SK-N-SH treated with all-trans-retinoic acid at 6 μM for 48 hours (cell line): ENCODE results near the gene PAQR5.
"Not testable (repeated sequence)": the region's sequence is repeated elsewhere in the genome, so short reads cannot be mapped to it uniquely, and the experiment has no call there.

Source experiments
- ATAC-seq: fragments of 200-7000 bp; cut with Tn5 transposase; 3 replicates; pipeline ENCODE4 v1.9.1; 2020; ENCODE audit warnings: mild to moderate bottlenecking, moderate library complexity
- ARNTL ChIP-seq: fragments of 450-650 bp; formaldehyde crosslinking; IDR thresholded peaks from 2 replicates; pipeline ENCODE4 v1.5.0; 2020; ENCODE audit warnings: low read depth, mild to moderate bottlenecking, moderate library complexity, borderline replicate concordance
- BACH2 ChIP-seq: fragments of 250-450 bp; sonication (Bioruptor Pico); IDR thresholded peaks from 2 replicates; pipeline ENCODE4 v1.9.0; 2021; ENCODE audit warnings: mild to moderate bottlenecking, borderline replicate concordance
- CREB5 ChIP-seq: fragments of 250-450 bp; sonication (Bioruptor Pico); IDR thresholded peaks from 2 replicates; pipeline ENCODE4 v1.5.1; 2020; ENCODE audit warnings: low read depth, mild to moderate bottlenecking, moderate library complexity
- CSDC2 ChIP-seq: fragments of 250-450 bp; sonication (Bioruptor Pico); IDR thresholded peaks from 2 replicates; pipeline ENCODE4 v1.5.0; 2020; ENCODE audit warnings: mild to moderate bottlenecking, moderate library complexity
- CSRNP3 ChIP-seq: fragments of 250-450 bp; sonication (Bioruptor Pico); IDR thresholded peaks from 2 replicates; pipeline ENCODE4 v1.5.1; 2021; ENCODE audit warnings: mild to moderate bottlenecking, moderate library complexity
- ESRRG ChIP-seq: fragments of 250-450 bp; sonication (Bioruptor Pico); IDR thresholded peaks from 2 replicates; pipeline ENCODE4 v1.6.1; 2021; ENCODE audit warnings: mild to moderate bottlenecking
- GLIS3 ChIP-seq: fragments of 250-450 bp; sonication (Bioruptor Pico); IDR thresholded peaks from 2 replicates; pipeline ENCODE4 v1.5.0; 2020; ENCODE audit warnings: mild to moderate bottlenecking, moderate library complexity
- ISL1 ChIP-seq: fragments of 250-450 bp; sonication (Bioruptor Pico); IDR thresholded peaks from 2 replicates; pipeline ENCODE4 v2.1.2; 2022; ENCODE audit warnings: mild to moderate bottlenecking, moderate library complexity
- OSR1 ChIP-seq: fragments of 250-450 bp; sonication (Bioruptor Pico); IDR thresholded peaks from 2 replicates; pipeline ENCODE4 v1.8.0; 2022; ENCODE audit warnings: moderate library complexity, mild to moderate bottlenecking, inconsistent platforms
- PATZ1 ChIP-seq: fragments of 250-450 bp; sonication (Bioruptor Pico); IDR thresholded peaks from 2 replicates; pipeline ENCODE4 v1.8.0; 2020; ENCODE audit warnings: mild to moderate bottlenecking, moderate library complexity, borderline replicate concordance
- POU6F1 ChIP-seq: fragments of 250-450 bp; sonication (Bioruptor Pico); IDR thresholded peaks from 2 replicates; pipeline ENCODE4 v1.8.0; 2021; ENCODE audit warnings: low read depth, mild to moderate bottlenecking, moderate library complexity, borderline replicate concordance
- PPARA ChIP-seq: fragments of 250-450 bp; sonication (Bioruptor Pico); IDR thresholded peaks from 2 replicates; pipeline ENCODE4 v1.5.0; 2020; ENCODE audit warnings: mild to moderate bottlenecking, borderline replicate concordance
- RARB ChIP-seq: fragments of 250-450 bp; sonication (Bioruptor Pico); IDR thresholded peaks from 2 replicates; pipeline ENCODE4 v1.8.0; 2021; ENCODE audit warnings: mild to moderate bottlenecking, moderate library complexity
- SNAI2 ChIP-seq: fragments of 250-450 bp; sonication (Bioruptor Pico); IDR thresholded peaks from 2 replicates; pipeline ENCODE4 v1.5.0; 2020; ENCODE audit warnings: mild to moderate bottlenecking, moderate library complexity
- TCF4 ChIP-seq: fragments of 250-450 bp; sonication (Bioruptor Pico); IDR thresholded peaks from 2 replicates; pipeline ENCODE4 v1.8.0; 2021; ENCODE audit warnings: mild to moderate bottlenecking, moderate library complexity, borderline replicate concordance
- TOX ChIP-seq: fragments of 250-450 bp; sonication (Bioruptor Pico); IDR thresholded peaks from 2 replicates; pipeline ENCODE4 v1.8.0; 2021; ENCODE audit warnings: mild to moderate bottlenecking, moderate library complexity, borderline replicate concordance
- ZC3H10 ChIP-seq: fragments of 250-450 bp; sonication (Bioruptor Pico); IDR thresholded peaks from 2 replicates; pipeline ENCODE4 v1.5.1; 2021; ENCODE audit warnings: mild to moderate bottlenecking, moderate library complexity
- ZFP30 ChIP-seq: fragments of 450-650 bp; formaldehyde crosslinking; IDR thresholded peaks from 2 replicates; pipeline ENCODE4 v1.5.0; 2022; ENCODE audit warnings: mild to moderate bottlenecking, moderate library complexity
- ZNF565 ChIP-seq: fragments of 450-650 bp; formaldehyde crosslinking; conservative IDR thresholded peaks from 2 replicates; pipeline ENCODE4 v1.5.0; 2020; ENCODE audit warnings: low read depth, mild to moderate bottlenecking, moderate library complexity
- ZNF70 ChIP-seq: fragments of 450-650 bp; formaldehyde crosslinking; IDR thresholded peaks from 2 replicates; pipeline ENCODE4 v1.5.0; 2020; ENCODE audit warnings: mild to moderate bottlenecking, moderate library complexity
- ZNF8 ChIP-seq: fragments of 450-650 bp; formaldehyde crosslinking; IDR thresholded peaks from 2 replicates; pipeline ENCODE4 v1.5.0; 2020; ENCODE audit warnings: mild to moderate bottlenecking, moderate library complexity

The PAQR5 gene

GRCh38 chr15:69338535-69339213, 40.0 kb downstream of the PAQR5 start:
- TF ChIP-seq PATZ1 (CRISPR knock-in tag) (no peak), RARB (CRISPR knock-in tag) (no peak), TCF4 (no peak), POU6F1 (CRISPR knock-in tag) (no peak), ISL1 (no peak)
- TF ChIP-seq, all 23 proteins: peak for 0

GRCh38 chr15:69339214-69339543, 40.5 kb downstream of the PAQR5 start:
- not testable (repeated sequence) for ATAC-seq

More at GRCh38 chr15:69338535-69339213, 40.0 kb downstream of the PAQR5 start:
- ATAC-seq = no peak

GRCh38 chr15:69340243-69340900, 41.7 kb downstream of the PAQR5 start:
- TF ChIP-seq CSDC2 (no peak), POU6F1 (CRISPR knock-in tag) (no peak), SNAI2 (no peak), PPARA (CRISPR knock-in tag) (no peak), BACH2 (CRISPR knock-in tag) (no peak), ZNF70 (no peak), ARNTL (no peak), PATZ1 (CRISPR knock-in tag) (no peak), CREB5 (CRISPR knock-in tag) (no peak), ZNF8 (CRISPR knock-in tag) (no peak), OSR1 (no peak), ESRRG (CRISPR knock-in tag) (no peak)
- TF ChIP-seq, all 23 proteins: peak for 0

GRCh38 chr15:69341356-69341755, 42.6 kb downstream of the PAQR5 start:
- ATAC-seq = no peak
- TF ChIP-seq PATZ1 (CRISPR knock-in tag) (no peak), TOX (CRISPR knock-in tag) (no peak), OSR1 (no peak), ZC3H10 (CRISPR knock-in tag) (no peak), GLIS3 (CRISPR knock-in tag) (no peak), ARNTL (no peak), PPARA (CRISPR knock-in tag) (no peak), SNAI2 (no peak), BACH2 (CRISPR knock-in tag) (no peak), POU6F1 (CRISPR knock-in tag) (no peak), ZNF565 (CRISPR knock-in tag) (no peak), CSRNP3 (no peak), ZFP30 (CRISPR knock-in tag) (no peak), RARB (CRISPR knock-in tag) (no peak), ZNF8 (CRISPR knock-in tag) (no peak), ZNF70 (no peak)

More at GRCh38 chr15:69340243-69340900, 41.7 kb downstream of the PAQR5 start:
- no peak for ATAC-seq
